ENCODE results near the gene S1PR3.

DNA sequence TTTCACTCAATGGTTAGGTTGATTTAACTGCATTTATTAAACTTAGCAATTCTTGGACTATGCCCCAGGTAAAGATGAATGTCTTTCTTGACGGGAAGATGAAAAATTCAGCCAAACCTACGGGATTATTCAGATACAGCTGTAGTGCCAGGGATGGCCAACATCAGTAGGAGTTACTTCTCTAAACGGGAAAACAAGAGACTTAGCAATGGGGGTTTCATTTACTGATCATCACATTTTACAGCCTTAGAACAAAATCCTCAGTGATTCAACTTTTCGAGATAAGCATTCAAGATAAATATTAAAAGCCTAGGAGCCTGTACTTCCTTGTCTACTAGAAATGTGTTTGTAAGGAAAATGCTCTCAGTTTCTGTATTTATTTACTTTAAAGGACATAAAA lies 46.1 kb downstream of the S1PR3 start:
- TF ChIP-seq, protein P1, sequence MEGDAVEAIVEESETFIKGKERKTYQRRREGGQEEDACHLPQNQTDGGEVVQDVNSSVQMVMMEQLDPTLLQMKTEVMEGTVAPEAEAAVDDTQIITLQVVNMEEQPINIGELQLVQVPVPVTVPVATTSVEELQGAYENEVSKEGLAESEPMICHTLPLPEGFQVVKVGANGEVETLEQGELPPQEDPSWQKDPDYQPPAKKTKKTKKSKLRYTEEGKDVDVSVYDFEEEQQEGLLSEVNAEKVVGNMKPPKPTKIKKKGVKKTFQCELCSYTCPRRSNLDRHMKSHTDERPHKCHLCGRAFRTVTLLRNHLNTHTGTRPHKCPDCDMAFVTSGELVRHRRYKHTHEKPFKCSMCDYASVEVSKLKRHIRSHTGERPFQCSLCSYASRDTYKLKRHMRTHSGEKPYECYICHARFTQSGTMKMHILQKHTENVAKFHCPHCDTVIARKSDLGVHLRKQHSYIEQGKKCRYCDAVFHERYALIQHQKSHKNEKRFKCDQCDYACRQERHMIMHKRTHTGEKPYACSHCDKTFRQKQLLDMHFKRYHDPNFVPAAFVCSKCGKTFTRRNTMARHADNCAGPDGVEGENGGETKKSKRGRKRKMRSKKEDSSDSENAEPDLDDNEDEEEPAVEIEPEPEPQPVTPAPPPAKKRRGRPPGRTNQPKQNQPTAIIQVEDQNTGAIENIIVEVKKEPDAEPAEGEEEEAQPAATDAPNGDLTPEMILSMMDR (IDR thresholded peaks at IDR 0.05): no peak
- TF ChIP-seq POLR2A (IDR thresholded peaks at IDR 0.05) (no peak), EP300 (IDR thresholded peaks at IDR 0.05; ENCODE audit: low read depth) (no peak)
